Measurements from ENCODE around the gene DTX4. TPM values are rescaled to one million over a fixed set of nuclear protein-coding genes. Genes with fewer than 3 reads are reported as not detected.
A peak's percentile ranks its signal among the peaks of the same experiment; 100 is the strongest.

The DTX4 gene
- total RNA-seq, 1 experiment from 2014 or later = 1.9 TPM

GRCh38 chr11:59197991-59198390 is 26.1 kb downstream of the DTX4 start:
- intact Hi-C loops (cut with micrococcal nuclease; ENCODE audit: unreplicated experiment) = loop anchor here (10.0 kb wide), 1 partner anchor 357 kb away; no protein-coding TSS in a partner anchor
- no peaks in the 10 kb centered on the region for H3K36me3 ChIP-seq (ENCODE audit: insufficient read depth, low read length, poor library complexity, severe bottlenecking)
- H3K9me3 ChIP-seq (ENCODE audit: low read depth, low read length, poor library complexity, severe bottlenecking) = no peaks in the 10 kb centered on the region
- H3K27ac ChIP-seq (ENCODE audit: low read depth, low read length, poor library complexity, severe bottlenecking) = no peak overlapping the region
- no TSS peak for BruUV-seq (replicated peaks)
- H3K4me3 ChIP-seq (ENCODE audit: low read depth, low read length, poor library complexity, severe bottlenecking) = no peak overlapping the region
- DNase-seq (ENCODE audit: low spot score) = peak; percentile 89
- TF ChIP-seq EZH2 (IDR thresholded peaks at IDR 0.05; ENCODE audit: borderline replicate concordance, low read depth, low read length, poor library complexity, severe bottlenecking) = no peak
- no peak for TF ChIP-seq CTCF (conservative IDR thresholded peaks at IDR 0.05; ENCODE audit: low read depth, low read length)
- POLR2A ChIA-PET (ENCODE audit: low non-redundant PET) = no interaction called here
- H3K4me1 ChIP-seq (ENCODE audit: insufficient read depth, low read length, poor library complexity, severe bottlenecking) = peaks cover 38% of the 10 kb centered on the region
- no peaks in the 10 kb centered on the region for H3K27me3 ChIP-seq (replicated peaks; ENCODE audit: insufficient read depth, low read depth, low read length, poor library complexity)
- CTCF ChIA-PET = interaction anchor here (1.1 kb wide), 1 partner anchor 12 kb away, joined by 6 read pairs; no protein-coding TSS in a partner anchor

- intact Hi-C loops (cut with micrococcal nuclease; ENCODE audit: unreplicated experiment) = loop anchor here (10.0 kb wide), 1 partner anchor 356 kb away; no protein-coding TSS in a partner anchor
- Histone ChIP-seq H3K4me3 (ENCODE audit: low read depth, low read length, poor library complexity, severe bottlenecking) (no peak overlapping the region), H3K27me3 (replicated peaks; ENCODE audit: insufficient read depth, low read depth, low read length, poor library complexity) (no peaks in the 10 kb centered on the region), H3K9me3 (ENCODE audit: low read depth, low read length, poor library complexity, severe bottlenecking) (no peaks in the 10 kb centered on the region), H3K27ac (ENCODE audit: low read depth, low read length, poor library complexity, severe bottlenecking) (no peak overlapping the region), H3K4me1 (ENCODE audit: insufficient read depth, low read length, poor library complexity, severe bottlenecking) (peaks cover 38% of the 10 kb centered on the region), H3K36me3 (ENCODE audit: insufficient read depth, low read length, poor library complexity, severe bottlenecking) (no peaks in the 10 kb centered on the region)
- ChIA-PET POLR2A (ENCODE audit: low non-redundant PET) (no interaction called here), CTCF (no interaction called here)
- TF ChIP-seq CTCF (conservative IDR thresholded peaks at IDR 0.05; ENCODE audit: low read depth, low read length) (no peak), EZH2 (IDR thresholded peaks at IDR 0.05; ENCODE audit: borderline replicate concordance, low read depth, low read length, poor library complexity, severe bottlenecking) (no peak)
- no TSS peak for BruUV-seq (replicated peaks)
- DNase-seq (ENCODE audit: low spot score) = no peak
Observed at GRCh38 chr11:59198726-59199125, 26.8 kb downstream of the DTX4 start.

- DNase-seq (ENCODE audit: low spot score) = no peak
- H3K4me1 ChIP-seq (ENCODE audit: insufficient read depth, low read length, poor library complexity, severe bottlenecking) = peaks cover 38% of the 10 kb centered on the region
- POLR2A ChIA-PET (ENCODE audit: low non-redundant PET) = no interaction called here
- CTCF ChIA-PET = interaction anchor here (0.9 to 1.1 kb wide), 2 partner anchors 14 to 28 kb away, joined by 4 to 10 read pairs; partner anchors contain the start of gene DTX4
- H3K27ac ChIP-seq (ENCODE audit: low read depth, low read length, poor library complexity, severe bottlenecking) = no peak overlapping the region
- no peak for TF ChIP-seq CTCF (conservative IDR thresholded peaks at IDR 0.05; ENCODE audit: low read depth, low read length)
- TF ChIP-seq EZH2 (IDR thresholded peaks at IDR 0.05; ENCODE audit: borderline replicate concordance, low read depth, low read length, poor library complexity, severe bottlenecking) = no peak
- no peak overlapping the region for H3K4me3 ChIP-seq (ENCODE audit: low read depth, low read length, poor library complexity, severe bottlenecking)
- intact Hi-C loops (cut with micrococcal nuclease; ENCODE audit: unreplicated experiment) = loop anchor here (10.0 kb wide), 1 partner anchor 355 kb away; no protein-coding TSS in a partner anchor
- H3K27me3 ChIP-seq (replicated peaks; ENCODE audit: insufficient read depth, low read depth, low read length, poor library complexity) = no peaks in the 10 kb centered on the region
- H3K36me3 ChIP-seq (ENCODE audit: insufficient read depth, low read length, poor library complexity, severe bottlenecking) = no peaks in the 10 kb centered on the region
- no peaks in the 10 kb centered on the region for H3K9me3 ChIP-seq (ENCODE audit: low read depth, low read length, poor library complexity, severe bottlenecking)
- BruUV-seq (replicated peaks) = no TSS peak
Observed at GRCh38 chr11:59199546-59200422, 27.9 kb downstream of the DTX4 start.
